ENCODE results near the gene SKOR1. TPM values are rescaled to one million over a fixed set of nuclear protein-coding genes. Genes with fewer than 3 reads are reported as not detected.

The SKOR1 gene
- total RNA-seq, 2 experiments from 2014 or later = 1.0 to 1.5 TPM

DNA sequence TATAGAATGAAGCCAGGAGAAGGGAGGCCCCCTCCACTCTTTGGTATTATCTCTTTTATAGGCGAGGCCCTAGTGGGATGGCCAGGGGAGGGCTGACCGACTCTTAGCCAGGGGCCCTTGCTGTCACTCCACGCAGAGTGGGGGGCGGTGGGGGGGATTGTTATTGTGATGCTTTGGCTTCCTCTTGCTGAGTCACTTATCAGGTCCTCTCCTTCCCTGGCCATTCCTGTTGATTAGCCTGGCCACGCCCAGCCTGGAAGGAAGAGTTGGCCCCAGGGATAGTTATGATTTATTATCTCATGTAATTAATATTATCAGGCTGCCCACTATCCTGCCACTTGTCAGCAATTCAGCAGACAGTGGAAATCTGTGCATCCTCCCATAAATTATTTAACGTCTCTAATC is 25.5 kb upstream of the SKOR1 start:
- intact Hi-C loops (cut with micrococcal nuclease; ENCODE audit: unreplicated experiment) = no loop called here
- H3K79me2 ChIP-seq (ENCODE audit: insufficient read depth, low read depth, low read length) = no peaks in the 10 kb centered on the region
- H3K4me2 ChIP-seq (ENCODE audit: low read length) = no peak overlapping the region
- TF ChIP-seq, protein P1, sequence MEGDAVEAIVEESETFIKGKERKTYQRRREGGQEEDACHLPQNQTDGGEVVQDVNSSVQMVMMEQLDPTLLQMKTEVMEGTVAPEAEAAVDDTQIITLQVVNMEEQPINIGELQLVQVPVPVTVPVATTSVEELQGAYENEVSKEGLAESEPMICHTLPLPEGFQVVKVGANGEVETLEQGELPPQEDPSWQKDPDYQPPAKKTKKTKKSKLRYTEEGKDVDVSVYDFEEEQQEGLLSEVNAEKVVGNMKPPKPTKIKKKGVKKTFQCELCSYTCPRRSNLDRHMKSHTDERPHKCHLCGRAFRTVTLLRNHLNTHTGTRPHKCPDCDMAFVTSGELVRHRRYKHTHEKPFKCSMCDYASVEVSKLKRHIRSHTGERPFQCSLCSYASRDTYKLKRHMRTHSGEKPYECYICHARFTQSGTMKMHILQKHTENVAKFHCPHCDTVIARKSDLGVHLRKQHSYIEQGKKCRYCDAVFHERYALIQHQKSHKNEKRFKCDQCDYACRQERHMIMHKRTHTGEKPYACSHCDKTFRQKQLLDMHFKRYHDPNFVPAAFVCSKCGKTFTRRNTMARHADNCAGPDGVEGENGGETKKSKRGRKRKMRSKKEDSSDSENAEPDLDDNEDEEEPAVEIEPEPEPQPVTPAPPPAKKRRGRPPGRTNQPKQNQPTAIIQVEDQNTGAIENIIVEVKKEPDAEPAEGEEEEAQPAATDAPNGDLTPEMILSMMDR (conservative IDR thresholded peaks at IDR 0.05; ENCODE audit: low read length) = no peak
- no peak for TF ChIP-seq EZH2phosphoT487 (IDR thresholded peaks at IDR 0.05; ENCODE audit: borderline replicate concordance, low read depth, low read length)
- no peaks in the 10 kb centered on the region for H4K20me1 ChIP-seq (ENCODE audit: insufficient read depth, low read length)
- peaks cover 57% of the 10 kb centered on the region for H3K4me1 ChIP-seq (ENCODE audit: insufficient read depth, low read length, poor library complexity, severe bottlenecking)
- no peak overlapping the region for H2AFZ ChIP-seq (ENCODE audit: low read length)
- DNase-seq (ENCODE audit: low spot score) = no peak
- peaks cover 9% of the 10 kb centered on the region for H3K36me3 ChIP-seq (ENCODE audit: insufficient read depth, low read length)
- peaks cover 10% of the 10 kb centered on the region for H3K9me3 ChIP-seq (ENCODE audit: low read length)
- H3K4me3 ChIP-seq (ENCODE audit: low read depth, low read length, poor library complexity, severe bottlenecking) = no peak overlapping the region
- ChIA-PET CTCF (ENCODE audit: unreplicated experiment) (no interaction called here), POLR2A (interaction anchor here (0.5 to 1.1 kb wide), 2 partner anchors 10 to 16 kb away, joined by 3 to 4 read pairs; no protein-coding TSS in a partner anchor)
- H3K27ac ChIP-seq (ENCODE audit: low read depth, low read length, poor library complexity, severe bottlenecking) = peak overlapping the region; percentile 27
- no peaks in the 10 kb centered on the region for H3K9me2 ChIP-seq (ENCODE audit: insufficient read depth, low read length)
- no TSS peak for BruUV-seq (replicated peaks)

DNA sequence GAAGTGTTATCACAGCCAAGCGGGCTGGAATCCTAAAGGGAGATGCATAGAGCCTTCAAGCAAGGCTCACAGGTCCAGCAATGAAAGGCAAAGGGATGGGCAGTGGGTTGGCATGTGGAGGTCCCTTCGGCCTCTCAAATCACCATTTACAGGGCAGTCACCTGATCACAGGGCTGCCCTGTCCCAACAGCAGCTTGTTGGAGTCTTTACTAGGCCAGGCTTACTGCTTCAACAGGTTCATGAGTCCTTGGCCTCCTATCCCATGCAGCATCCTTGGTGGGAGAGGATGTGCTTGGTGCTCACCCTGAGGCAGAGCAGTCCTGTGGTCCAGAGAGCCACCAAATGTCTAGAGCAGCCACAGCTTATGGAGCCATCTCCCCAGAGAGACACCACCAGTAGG is 24.2 kb upstream of the SKOR1 start:
- H3K9me2 ChIP-seq (ENCODE audit: insufficient read depth, low read length) = no peaks in the 10 kb centered on the region
- H3K79me2 ChIP-seq (ENCODE audit: insufficient read depth, low read depth, low read length) = no peaks in the 10 kb centered on the region
- no peak overlapping the region for H3K4me2 ChIP-seq (ENCODE audit: low read length)
- H2AFZ ChIP-seq (ENCODE audit: low read length) = no peak overlapping the region
- TF ChIP-seq, protein P1 (conservative IDR thresholded peaks at IDR 0.05; ENCODE audit: low read length) = no peak
- no peak for TF ChIP-seq EZH2phosphoT487 (IDR thresholded peaks at IDR 0.05; ENCODE audit: borderline replicate concordance, low read depth, low read length)
- DNase-seq (ENCODE audit: low spot score) = no peak
- H4K20me1 ChIP-seq (ENCODE audit: insufficient read depth, low read length) = no peaks in the 10 kb centered on the region
- no peak overlapping the region for H3K4me3 ChIP-seq (ENCODE audit: low read depth, low read length, poor library complexity, severe bottlenecking)
- CTCF ChIA-PET (ENCODE audit: unreplicated experiment) = no interaction called here
- intact Hi-C loops (cut with micrococcal nuclease; ENCODE audit: unreplicated experiment) = no loop called here
- H3K27ac ChIP-seq (ENCODE audit: low read depth, low read length, poor library complexity, severe bottlenecking) = no peak overlapping the region
- H3K4me1 ChIP-seq (ENCODE audit: insufficient read depth, low read length, poor library complexity, severe bottlenecking) = peaks cover 63% of the 10 kb centered on the region
- POLR2A ChIA-PET = no interaction called here
- BruUV-seq (replicated peaks) = no TSS peak
- no peaks in the 10 kb centered on the region for H3K9me3 ChIP-seq (ENCODE audit: low read length)
- no peaks in the 10 kb centered on the region for H3K36me3 ChIP-seq (ENCODE audit: insufficient read depth, low read length)

DNA sequence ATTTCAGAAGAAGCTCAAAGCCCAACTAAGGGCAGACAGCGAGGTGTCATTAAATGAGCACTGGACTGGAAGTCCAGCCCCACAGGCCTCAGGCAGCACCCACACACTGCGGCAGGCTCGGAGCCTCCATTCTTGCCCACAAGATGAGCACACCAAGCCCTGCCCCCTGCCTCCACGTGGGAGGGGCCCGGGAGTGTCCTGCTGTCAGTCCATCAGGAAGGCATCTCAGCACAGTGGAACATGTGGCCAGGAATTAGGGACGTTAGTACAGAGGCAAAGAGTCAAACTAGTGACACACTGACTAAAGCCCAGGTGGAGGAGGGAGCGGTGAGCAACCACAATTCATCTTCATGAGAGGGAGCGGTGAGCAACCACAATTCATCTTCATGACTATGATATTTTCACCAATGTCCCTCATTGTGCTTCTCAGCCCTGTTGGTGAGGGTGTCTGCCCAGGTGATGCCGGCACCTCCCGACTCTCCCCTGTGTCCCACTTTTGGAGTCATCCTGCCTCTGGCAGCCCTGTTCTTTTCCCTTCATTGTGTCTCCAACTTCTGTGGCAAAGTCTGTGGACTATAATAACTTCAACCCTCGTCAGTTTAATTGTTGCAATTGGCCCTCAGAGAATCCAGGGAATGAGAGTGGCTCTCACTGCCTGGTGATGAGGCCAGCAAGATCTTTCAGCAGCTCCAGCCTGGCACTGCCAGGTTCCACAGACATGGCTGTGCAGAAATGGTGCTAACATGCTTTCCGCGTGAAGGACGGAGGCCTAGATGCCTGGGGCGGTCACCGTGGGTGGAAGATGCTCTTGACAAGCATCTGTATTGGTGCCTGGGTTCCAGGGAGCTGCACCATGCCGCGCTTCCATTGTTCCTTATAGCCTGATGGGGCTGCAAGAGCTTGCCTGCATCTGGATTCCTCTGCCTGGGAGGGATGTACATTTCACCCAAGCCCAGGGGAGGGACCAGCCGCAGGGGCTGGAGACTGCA is 23.1 kb upstream of the SKOR1 start:
- ChIA-PET POLR2A (no interaction called here), CTCF (ENCODE audit: unreplicated experiment) (no interaction called here)
- DNase-seq (ENCODE audit: low spot score) = no peak
- peak overlapping the region; percentile 65; the same call in 1 of the 2 replicates for H3K4me2 ChIP-seq (ENCODE audit: low read length)
- intact Hi-C loops (cut with micrococcal nuclease; ENCODE audit: unreplicated experiment) = no loop called here
- TF ChIP-seq, protein P1 (conservative IDR thresholded peaks at IDR 0.05; ENCODE audit: low read length) = no peak
- TF ChIP-seq EZH2phosphoT487 (IDR thresholded peaks at IDR 0.05; ENCODE audit: borderline replicate concordance, low read depth, low read length) = no peak
- H3K4me1 ChIP-seq (ENCODE audit: insufficient read depth, low read length, poor library complexity, severe bottlenecking) = peaks cover 55% of the 10 kb centered on the region
- H3K4me3 ChIP-seq (ENCODE audit: low read depth, low read length, poor library complexity, severe bottlenecking) = no peak overlapping the region
- H3K79me2 ChIP-seq (ENCODE audit: insufficient read depth, low read depth, low read length) = no peaks in the 10 kb centered on the region
- no peaks in the 10 kb centered on the region for H3K9me3 ChIP-seq (ENCODE audit: low read length)
- no peak overlapping the region for H2AFZ ChIP-seq (ENCODE audit: low read length)
- no TSS peak for BruUV-seq (replicated peaks)
- no peaks in the 10 kb centered on the region for H3K36me3 ChIP-seq (ENCODE audit: insufficient read depth, low read length)
- no peaks in the 10 kb centered on the region for H3K9me2 ChIP-seq (ENCODE audit: insufficient read depth, low read length)
- no peaks in the 10 kb centered on the region for H4K20me1 ChIP-seq (ENCODE audit: insufficient read depth, low read length)
- H3K27ac ChIP-seq (ENCODE audit: low read depth, low read length, poor library complexity, severe bottlenecking) = no peak overlapping the region

Measured in OCI-LY7 (cell line).